SKM-1 treated with dmso at 0.1 percent for 144 hours (cell line): Measurements from ENCODE around the gene TREML1.
"Not testable (repeated sequence)": the region's sequence is repeated elsewhere in the genome, so short reads cannot be mapped to it uniquely, and the experiment has no call there.

Experiments used
- DNase-seq: peaks from one replicate; lab custom pipeline; 2025; ENCODE audit not compliant: unreplicated experiment; lab: John Stamatoyannopoulos, UW

TREML1 gene

GRCh38 chr6:41153451-41153850 is 696 bp downstream of the TREML1 start:
- DNase-seq: no peak

- no peak for DNase-seq
Observed at GRCh38 chr6:41150671-41151070, 3.5 kb downstream of the TREML1 start.

GRCh38 chr6:41147917-41148316 is 6.2 kb downstream of the TREML1 start:
- no peak for DNase-seq

- no peak for DNase-seq
Observed at GRCh38 chr6:41136911-41137310, 17.2 kb downstream of the TREML1 start.

- no peak for DNase-seq
Observed at GRCh38 chr6:41135062-41135832, 18.9 kb downstream of the TREML1 start.

- no peak for DNase-seq
Observed at GRCh38 chr6:41132254-41132653, 21.9 kb downstream of the TREML1 start.

- DNase-seq: no peak
Observed at GRCh38 chr6:41125282-41125681, 28.9 kb downstream of the TREML1 start.

GRCh38 chr6:41122918-41123317 is 31.2 kb downstream of the TREML1 start:
- no peak for DNase-seq

- DNase-seq: no peak
Observed at GRCh38 chr6:41122373-41122772, 31.8 kb downstream of the TREML1 start.

GRCh38 chr6:41120058-41120457 is 34.1 kb downstream of the TREML1 start:
- no peak for DNase-seq

- DNase-seq: no peak
Observed at GRCh38 chr6:41119508-41119907, 34.6 kb downstream of the TREML1 start.

- not testable (repeated sequence) for DNase-seq
Observed at GRCh38 chr6:41115027-41115426, 39.1 kb downstream of the TREML1 start.

GRCh38 chr6:41111017-41111416 is 43.1 kb downstream of the TREML1 start:
- no peak for DNase-seq

GRCh38 chr6:41103847-41104246 is 50.3 kb downstream of the TREML1 start:
- no peak for DNase-seq

GRCh38 chr6:41100871-41101287 is 53.3 kb downstream of the TREML1 start:
- DNase-seq: no peak
